Mucosa of rectum (tissue), 2 donors: ENCODE data around the gene IGSF21.

ENCODE experiments used
- H3K27ac ChIP-seq, 2 donors: one replicate each; pipeline ENCODE4 v1.7.0; 2013; ENCODE audit warnings: inconsistent platforms in 2 of 2, low read depth in 2 of 2, low read length in 2 of 2
- H3K27me3 ChIP-seq, 2 donors: one replicate each; pipeline ENCODE4 v1.7.0; 2013; ENCODE audit warnings: low read length in 2 of 2; ENCODE audit not compliant: control insufficient read depth in 2 of 2, insufficient read depth in 2 of 2
- H3K36me3 ChIP-seq, 2 donors: one replicate each; pipeline ENCODE4 v1.7.0; 2013; ENCODE audit warnings: low read length in 2 of 2; ENCODE audit not compliant: control insufficient read depth in 2 of 2, insufficient read depth in 2 of 2
- H3K4me1 ChIP-seq, 2 donors: one replicate each; pipeline ENCODE4 v1.7.0; 2013; ENCODE audit warnings: low read length in 2 of 2, mild to moderate bottlenecking in 1 of 2; ENCODE audit not compliant: control insufficient read depth in 2 of 2, insufficient read depth in 2 of 2
- H3K4me3 ChIP-seq, 2 donors: one replicate each; pipeline ENCODE4 v1.7.0; 2013; ENCODE audit warnings: low read length in 2 of 2
- H3K9ac ChIP-seq, 2 donors: one replicate each; pipeline ENCODE4 v1.7.0; 2013; ENCODE audit warnings: low read length in 2 of 2, low read depth in 1 of 2, mild to moderate bottlenecking in 1 of 2
- H3K9me3 ChIP-seq, 2 donors: one replicate each; pipeline ENCODE4 v1.7.0; 2013; ENCODE audit warnings: low read length in 2 of 2; ENCODE audit not compliant: control insufficient read depth in 2 of 2
- donor health status: healthy.
- donor health status: Normal muscosa, but diverticular disease.

IGSF21 gene

GRCh38 chr1:18327650-18328049 lies 220.1 kb downstream of the IGSF21 start:
- Histone ChIP-seq H3K27me3 (peaks cover 0 to 2% of the 10 kb centered on the region in 2 donors), H3K27ac (no peak overlapping the region), H3K4me1 (peaks cover 0 to 4% of the 10 kb centered on the region in 2 donors), H3K4me3 (no peak overlapping the region), H3K36me3 (no peaks in the 10 kb centered on the region), H3K9ac (no peak overlapping the region), H3K9me3 (no peaks in the 10 kb centered on the region)

- H3K27ac ChIP-seq, result no peak overlapping the region
- H3K36me3 ChIP-seq, result no peaks in the 10 kb centered on the region
- H3K9me3 ChIP-seq, result no peaks in the 10 kb centered on the region
- H3K27me3 ChIP-seq, result peaks cover 0 to 2% of the 10 kb centered on the region in 2 donors
- peaks cover 0 to 4% of the 10 kb centered on the region in 2 donors for H3K4me1 ChIP-seq
- no peak overlapping the region for H3K9ac ChIP-seq
- H3K4me3 ChIP-seq, result no peak overlapping the region
Measured at GRCh38 chr1:18328803-18329202, 221.2 kb downstream of the IGSF21 start.

DNA sequence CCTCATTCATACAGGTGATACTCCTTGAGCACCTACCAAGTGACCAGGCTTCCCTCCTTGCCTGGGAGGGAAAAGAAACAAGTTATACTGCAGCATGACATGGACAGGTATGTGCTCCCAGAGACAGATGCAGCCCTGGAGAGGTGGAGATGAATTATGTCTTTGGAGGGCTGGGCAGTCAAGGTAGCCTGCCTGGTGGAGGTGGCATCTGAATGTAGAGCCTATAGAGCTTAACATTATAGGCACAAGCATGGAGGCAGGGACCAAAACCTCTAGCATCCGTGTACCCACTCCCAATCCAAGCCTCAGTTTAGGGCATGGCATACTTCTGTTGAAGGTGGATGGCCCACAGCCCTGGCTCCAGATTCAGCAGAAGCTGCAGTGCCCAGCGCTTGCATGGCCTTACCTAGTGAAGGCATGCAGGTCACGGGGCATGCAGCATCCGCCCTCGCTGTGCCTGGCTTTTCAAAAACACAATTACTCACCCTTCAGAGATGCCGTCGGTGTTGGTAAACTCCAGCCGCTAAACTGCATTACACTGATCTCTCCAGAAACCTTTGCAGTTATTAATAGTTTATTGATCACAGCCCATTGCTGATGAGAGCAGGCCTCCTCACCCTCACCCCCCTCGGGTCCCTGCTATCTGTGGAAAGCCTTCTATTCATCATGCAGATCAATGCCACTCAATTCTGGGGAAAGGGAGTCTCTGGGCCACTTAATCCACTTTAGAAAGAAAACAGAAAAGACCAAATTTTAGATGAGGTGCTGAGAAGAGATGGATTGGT lies 222.1 kb downstream of the IGSF21 start:
- Histone ChIP-seq H3K4me1 (peaks cover 0 to 4% of the 10 kb centered on the region in 2 donors), H3K9me3 (no peaks in the 10 kb centered on the region), H3K9ac (no peak overlapping the region), H3K36me3 (no peaks in the 10 kb centered on the region), H3K27me3 (peaks cover 0 to 2% of the 10 kb centered on the region in 2 donors), H3K4me3 (no peak overlapping the region), H3K27ac (no peak overlapping the region)

DNA sequence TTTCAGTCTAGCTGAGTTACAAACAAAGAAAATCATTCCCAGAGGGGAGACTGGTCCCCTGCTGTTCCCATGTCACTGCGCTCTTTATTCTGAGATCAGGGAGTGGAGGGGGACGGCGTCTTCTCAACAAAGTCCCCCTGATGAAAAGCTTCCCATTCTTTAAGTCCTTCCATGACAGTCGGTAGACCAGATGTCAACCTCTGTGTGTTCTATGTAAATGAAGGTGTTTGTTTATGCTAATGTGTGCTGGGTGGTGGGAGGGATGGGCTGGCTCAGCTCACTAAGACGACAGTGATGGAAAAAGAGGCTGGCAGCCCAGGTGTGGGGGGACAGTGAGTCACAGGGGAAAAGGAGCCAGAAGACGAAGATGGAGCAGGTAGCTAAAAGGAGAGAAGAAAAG lies 225.0 kb downstream of the IGSF21 start:
- H3K27ac ChIP-seq, result no peak overlapping the region
- H3K9ac ChIP-seq, result no peak overlapping the region
- H3K27me3 ChIP-seq, result peaks cover 0 to 2% of the 10 kb centered on the region in 2 donors
- no peaks in the 10 kb centered on the region for H3K36me3 ChIP-seq
- no peak overlapping the region for H3K4me3 ChIP-seq
- no peaks in the 10 kb centered on the region for H3K9me3 ChIP-seq
- H3K4me1 ChIP-seq, result no peaks in the 10 kb centered on the region

- H3K36me3 ChIP-seq, result no peaks in the 10 kb centered on the region
- peaks cover 0 to 2% of the 10 kb centered on the region in 2 donors for H3K27me3 ChIP-seq
- H3K27ac ChIP-seq, result no peak overlapping the region
- no peak overlapping the region for H3K9ac ChIP-seq
- no peaks in the 10 kb centered on the region for H3K4me1 ChIP-seq
- H3K9me3 ChIP-seq, result no peaks in the 10 kb centered on the region
- H3K4me3 ChIP-seq, result no peak overlapping the region
Measured at GRCh38 chr1:18333220-18333619, 225.6 kb downstream of the IGSF21 start.

DNA sequence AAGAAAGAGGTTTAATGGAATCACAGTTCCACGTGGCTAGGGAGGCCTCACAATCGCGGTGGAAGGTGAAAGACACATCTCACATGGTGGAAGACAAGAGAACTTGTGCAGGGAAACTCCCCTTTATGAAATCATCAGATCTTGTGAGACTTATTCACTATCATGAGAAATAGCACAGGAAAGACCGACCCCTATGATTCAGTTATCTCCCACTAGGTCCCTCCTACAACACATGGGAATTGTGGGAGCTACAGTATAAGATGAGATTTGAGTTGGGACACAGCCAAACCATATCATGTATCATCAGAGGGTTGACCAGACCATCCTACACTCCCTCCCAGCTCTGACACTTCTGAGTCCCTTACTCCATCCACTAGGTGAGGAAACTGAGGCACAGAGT lies 229.2 kb downstream of the IGSF21 start:
- H3K27ac ChIP-seq, result no peak overlapping the region
- H3K36me3 ChIP-seq, result no peaks in the 10 kb centered on the region
- H3K27me3 ChIP-seq, result peaks cover 0 to 2% of the 10 kb centered on the region in 2 donors
- H3K9ac ChIP-seq, result no peak overlapping the region
- H3K9me3 ChIP-seq, result no peaks in the 10 kb centered on the region
- H3K4me3 ChIP-seq, result no peak overlapping the region
- H3K4me1 ChIP-seq, result no peaks in the 10 kb centered on the region

- no peak overlapping the region for H3K4me3 ChIP-seq
- peaks cover 0 to 2% of the 10 kb centered on the region in 2 donors for H3K27me3 ChIP-seq
- H3K27ac ChIP-seq, result no peak overlapping the region
- H3K9me3 ChIP-seq, result no peaks in the 10 kb centered on the region
- H3K36me3 ChIP-seq, result no peaks in the 10 kb centered on the region
- no peak overlapping the region for H3K9ac ChIP-seq
- no peaks in the 10 kb centered on the region for H3K4me1 ChIP-seq
Measured at GRCh38 chr1:18337757-18338156, 230.2 kb downstream of the IGSF21 start.

- H3K36me3 ChIP-seq, result no peaks in the 10 kb centered on the region
- peaks cover 0 to 2% of the 10 kb centered on the region in 2 donors for H3K27me3 ChIP-seq
Measured at GRCh38 chr1:18339161-18339560, 231.6 kb downstream of the IGSF21 start.

GRCh38 chr1:18340158-18340764 lies 232.7 kb downstream of the IGSF21 start:
- Histone ChIP-seq H3K9me3 (no peaks in the 10 kb centered on the region), H3K27me3 (peaks cover 0 to 2% of the 10 kb centered on the region in 2 donors), H3K4me3 (no peak overlapping the region), H3K36me3 (no peaks in the 10 kb centered on the region), H3K4me1 (no peaks in the 10 kb centered on the region), H3K9ac (no peak overlapping the region), H3K27ac (no peak overlapping the region)

More at GRCh38 chr1:18339161-18339560, 231.6 kb downstream of the IGSF21 start:
- Histone ChIP-seq H3K9me3 (no peaks in the 10 kb centered on the region), H3K9ac (no peak overlapping the region), H3K27ac (no peak overlapping the region), H3K4me1 (no peaks in the 10 kb centered on the region), H3K4me3 (no peak overlapping the region)

DNA sequence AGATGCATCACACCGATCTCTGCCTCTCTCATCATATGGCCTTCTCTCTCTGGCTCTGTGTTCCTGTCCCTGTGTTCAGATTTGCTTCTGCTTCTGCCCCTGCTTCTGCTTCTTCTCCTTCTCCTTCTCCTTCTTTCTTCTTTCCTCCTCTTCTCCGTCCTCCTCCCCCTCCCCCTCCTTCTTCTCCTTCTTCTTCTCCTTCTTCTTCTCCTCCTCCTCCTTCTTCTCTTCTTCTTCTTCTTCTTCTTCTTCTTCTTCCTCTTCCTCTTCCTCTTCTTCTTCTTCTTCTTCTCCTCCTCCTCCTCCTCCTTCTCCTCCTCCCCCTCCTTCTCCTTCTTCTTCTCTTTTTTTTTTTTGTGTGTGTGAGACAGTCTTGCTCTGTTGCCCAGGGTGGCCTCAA lies 233.2 kb downstream of the IGSF21 start:
- Histone ChIP-seq H3K9ac (no peak overlapping the region), H3K27ac (no peak overlapping the region), H3K4me3 (no peak overlapping the region), H3K27me3 (peaks cover 0 to 2% of the 10 kb centered on the region in 2 donors), H3K9me3 (no peaks in the 10 kb centered on the region), H3K36me3 (no peaks in the 10 kb centered on the region), H3K4me1 (no peaks in the 10 kb centered on the region)
